ENCODE data around the gene PRXL2B.
A peak's percentile ranks its signal among the peaks of the same experiment; 100 is the strongest.

Gene PRXL2B

DNA sequence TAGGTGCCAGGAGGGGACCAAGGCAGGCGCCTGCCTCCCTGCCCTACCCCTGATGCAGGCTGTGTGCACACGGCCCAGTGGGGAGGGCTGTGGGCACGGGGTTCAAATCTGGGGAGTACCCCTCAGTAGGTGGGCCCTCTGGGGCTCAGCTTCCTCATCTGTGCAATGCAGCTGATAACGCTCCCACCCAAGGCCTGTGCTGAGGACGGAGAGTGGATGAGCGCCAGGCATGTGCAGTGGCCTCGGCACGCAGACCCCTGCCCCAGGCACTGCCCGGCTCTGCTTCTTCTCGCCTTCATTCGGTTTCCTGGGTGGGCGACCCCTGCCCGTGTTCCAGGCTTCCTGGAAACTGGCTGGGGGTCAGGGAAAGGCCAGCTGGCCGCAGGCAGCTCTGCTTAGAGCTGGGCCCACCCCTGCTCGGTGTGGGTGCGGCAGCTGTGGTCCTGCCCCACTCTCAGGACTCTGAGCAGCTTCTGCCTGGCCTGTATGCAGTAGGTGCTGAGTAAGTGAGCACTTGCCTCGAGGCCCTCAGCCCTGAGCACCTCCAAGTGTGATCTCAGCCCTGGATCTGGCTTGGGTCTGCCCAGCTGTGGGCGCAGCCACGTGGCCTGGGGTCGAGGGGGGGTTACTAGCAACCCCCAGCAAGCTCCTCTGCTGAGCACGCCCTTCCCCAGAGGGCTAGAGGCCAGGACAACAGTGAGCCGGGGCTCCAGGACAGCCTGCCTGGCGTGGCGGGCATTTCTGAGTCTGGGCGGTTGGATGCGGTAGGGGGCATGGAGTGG lies 42.3 kb upstream of the PRXL2B start:
- H3K79me2 ChIP-seq (ENCODE audit: control insufficient read depth, low read length) = peaks cover 6% of the 10 kb centered on the region; the same call in 1 of the 2 replicates
- H3K4me3 ChIP-seq (ENCODE audit: low read length) = no peak overlapping the region
- no peaks in the 10 kb centered on the region for H3K9me2 ChIP-seq (replicated peaks; ENCODE audit: control insufficient read depth, low read length)
- no peaks in the 10 kb centered on the region for H4K20me1 ChIP-seq (ENCODE audit: control insufficient read depth, insufficient read depth, low read depth, low read length)
- no peaks in the 10 kb centered on the region for H3K9me3 ChIP-seq (ENCODE audit: control insufficient read depth, insufficient read depth, low read length)
- H3K27me3 ChIP-seq (ENCODE audit: control insufficient read depth, low read length) = peaks cover 24% of the 10 kb centered on the region
- TF ChIP-seq, protein P1, sequence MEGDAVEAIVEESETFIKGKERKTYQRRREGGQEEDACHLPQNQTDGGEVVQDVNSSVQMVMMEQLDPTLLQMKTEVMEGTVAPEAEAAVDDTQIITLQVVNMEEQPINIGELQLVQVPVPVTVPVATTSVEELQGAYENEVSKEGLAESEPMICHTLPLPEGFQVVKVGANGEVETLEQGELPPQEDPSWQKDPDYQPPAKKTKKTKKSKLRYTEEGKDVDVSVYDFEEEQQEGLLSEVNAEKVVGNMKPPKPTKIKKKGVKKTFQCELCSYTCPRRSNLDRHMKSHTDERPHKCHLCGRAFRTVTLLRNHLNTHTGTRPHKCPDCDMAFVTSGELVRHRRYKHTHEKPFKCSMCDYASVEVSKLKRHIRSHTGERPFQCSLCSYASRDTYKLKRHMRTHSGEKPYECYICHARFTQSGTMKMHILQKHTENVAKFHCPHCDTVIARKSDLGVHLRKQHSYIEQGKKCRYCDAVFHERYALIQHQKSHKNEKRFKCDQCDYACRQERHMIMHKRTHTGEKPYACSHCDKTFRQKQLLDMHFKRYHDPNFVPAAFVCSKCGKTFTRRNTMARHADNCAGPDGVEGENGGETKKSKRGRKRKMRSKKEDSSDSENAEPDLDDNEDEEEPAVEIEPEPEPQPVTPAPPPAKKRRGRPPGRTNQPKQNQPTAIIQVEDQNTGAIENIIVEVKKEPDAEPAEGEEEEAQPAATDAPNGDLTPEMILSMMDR (IDR thresholded peaks at IDR 0.05; ENCODE audit: low read depth, low read length, poor library complexity, severe bottlenecking) = no peak
- TF ChIP-seq EZH2phosphoT487 (IDR thresholded peaks at IDR 0.05; ENCODE audit: borderline replicate concordance, low read length) = no peak
- H3K4me1 ChIP-seq (ENCODE audit: control insufficient read depth, low read length) = peaks cover 33% of the 10 kb centered on the region
- H3K27ac ChIP-seq (ENCODE audit: low read depth, low read length) = no peak overlapping the region
- H3K4me2 ChIP-seq (ENCODE audit: low read length) = no peak overlapping the region
- no peaks in the 10 kb centered on the region for H3K36me3 ChIP-seq (ENCODE audit: control insufficient read depth, low read length)
- H3F3A ChIP-seq (ENCODE audit: control insufficient read depth, insufficient read depth) = peaks cover 20% of the 10 kb centered on the region

DNA sequence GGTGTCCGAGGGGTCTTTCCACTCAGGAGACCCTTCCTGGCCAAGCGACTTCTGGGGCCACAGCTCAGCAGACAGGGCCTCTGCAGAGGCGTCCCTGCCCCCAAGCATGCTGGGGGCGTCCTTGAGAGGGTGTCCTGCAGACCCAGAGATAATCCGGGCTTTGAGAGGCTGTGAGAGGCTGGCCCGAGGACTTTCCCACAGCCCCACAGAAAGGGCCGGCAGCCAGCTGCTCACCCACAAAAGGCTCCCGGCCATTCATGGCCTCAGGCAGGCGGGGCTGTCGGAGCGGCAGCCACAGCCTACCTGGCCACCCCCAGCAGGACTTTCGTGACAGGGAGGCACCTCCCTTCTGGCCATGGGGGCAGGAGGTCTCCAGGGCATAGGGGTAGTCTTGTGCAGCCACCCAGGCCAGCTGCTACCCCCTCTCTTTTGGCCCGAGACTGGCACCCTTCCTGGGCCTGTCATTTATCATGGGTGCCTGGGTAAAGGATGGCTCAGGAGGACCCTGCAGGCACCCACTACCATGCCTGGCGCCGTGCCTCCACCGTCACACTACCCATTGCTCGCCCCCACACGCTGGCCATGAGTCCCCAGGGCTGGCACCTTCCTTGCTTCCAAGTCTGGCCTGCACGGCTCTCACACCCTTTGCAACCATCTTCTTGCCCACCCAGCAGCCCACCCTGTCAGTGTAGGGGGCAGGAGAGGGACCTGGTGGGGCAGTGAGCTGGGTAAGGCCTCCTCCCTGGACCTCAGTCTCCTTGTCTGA lies 41.5 kb upstream of the PRXL2B start:
- peaks cover 6% of the 10 kb centered on the region; the same call in 1 of the 2 replicates for H3K79me2 ChIP-seq (ENCODE audit: control insufficient read depth, low read length)
- TF ChIP-seq EZH2phosphoT487 (IDR thresholded peaks at IDR 0.05; ENCODE audit: borderline replicate concordance, low read length) = no peak
- TF ChIP-seq, protein P1 (IDR thresholded peaks at IDR 0.05; ENCODE audit: low read depth, low read length, poor library complexity, severe bottlenecking) = no peak
- H3K4me3 ChIP-seq (ENCODE audit: low read length) = no peak overlapping the region; the same call in 1 of the 2 replicates
- peaks cover 22% of the 10 kb centered on the region for H3K27me3 ChIP-seq (ENCODE audit: control insufficient read depth, low read length)
- H3K4me1 ChIP-seq (ENCODE audit: control insufficient read depth, low read length) = peaks cover 41% of the 10 kb centered on the region
- H3K36me3 ChIP-seq (ENCODE audit: control insufficient read depth, low read length) = no peaks in the 10 kb centered on the region
- H3K9me3 ChIP-seq (ENCODE audit: control insufficient read depth, insufficient read depth, low read length) = no peaks in the 10 kb centered on the region
- no peak overlapping the region for H3K4me2 ChIP-seq (ENCODE audit: low read length)
- no peak overlapping the region for H3K27ac ChIP-seq (ENCODE audit: low read depth, low read length)
- H3F3A ChIP-seq (ENCODE audit: control insufficient read depth, insufficient read depth) = peaks cover 21% of the 10 kb centered on the region
- no peaks in the 10 kb centered on the region for H3K9me2 ChIP-seq (replicated peaks; ENCODE audit: control insufficient read depth, low read length)
- H4K20me1 ChIP-seq (ENCODE audit: control insufficient read depth, insufficient read depth, low read depth, low read length) = no peaks in the 10 kb centered on the region

DNA sequence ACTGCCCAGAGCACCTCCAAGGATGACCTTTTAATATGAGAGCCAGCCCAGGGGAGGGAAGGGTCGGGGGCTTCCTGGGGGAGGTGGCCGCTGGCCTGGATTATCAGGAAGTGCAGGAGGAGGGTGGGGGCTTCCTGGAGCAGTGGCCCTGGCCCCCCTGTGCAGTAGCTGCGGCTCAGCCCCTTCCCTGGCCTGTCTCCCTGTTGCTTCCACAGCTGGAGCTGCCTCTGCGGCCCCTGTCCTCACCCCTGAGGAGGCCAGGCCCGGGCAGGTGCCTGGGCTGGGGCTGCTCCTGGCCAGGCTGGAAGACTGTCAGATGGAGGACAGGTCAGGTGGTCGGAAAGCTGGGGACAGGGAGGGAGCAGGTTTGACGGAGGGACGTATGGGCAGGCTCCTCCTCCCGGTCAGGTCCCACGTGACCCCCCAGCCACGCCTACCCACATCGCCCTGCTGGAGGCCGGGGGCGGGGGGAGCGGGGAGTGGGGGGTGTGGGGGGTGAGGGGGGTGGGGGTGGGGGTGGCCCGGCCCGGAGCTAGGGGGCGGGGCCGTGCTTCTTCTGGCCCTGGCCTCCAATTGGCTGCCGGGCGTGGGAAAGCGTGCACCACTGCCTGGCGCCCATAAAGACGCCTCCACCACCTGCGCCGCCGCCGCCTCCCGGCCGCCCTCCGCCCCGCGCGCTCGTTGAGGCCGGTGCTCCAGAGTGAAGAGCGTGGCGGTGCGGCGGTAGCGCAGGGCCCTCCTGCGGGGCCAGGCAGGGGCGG lies 40.6 kb upstream of the PRXL2B start:
- Histone ChIP-seq H3K9me2 (replicated peaks; ENCODE audit: control insufficient read depth, low read length) (no peaks in the 10 kb centered on the region), H3K27me3 (ENCODE audit: control insufficient read depth, low read length) (peaks cover 15% of the 10 kb centered on the region), H3K4me2 (ENCODE audit: low read length) (peak overlapping the region; percentile 100), H3K4me3 (ENCODE audit: low read length) (peak overlapping the region; percentile 87), H3F3A (ENCODE audit: control insufficient read depth, insufficient read depth) (peaks cover 21% of the 10 kb centered on the region), H3K79me2 (ENCODE audit: control insufficient read depth, low read length) (peaks cover 6% of the 10 kb centered on the region; the same call in 1 of the 2 replicates), H3K9me3 (ENCODE audit: control insufficient read depth, insufficient read depth, low read length) (no peaks in the 10 kb centered on the region), H3K4me1 (ENCODE audit: control insufficient read depth, low read length) (peaks cover 47% of the 10 kb centered on the region), H3K36me3 (ENCODE audit: control insufficient read depth, low read length) (no peaks in the 10 kb centered on the region), H4K20me1 (ENCODE audit: control insufficient read depth, insufficient read depth, low read depth, low read length) (no peaks in the 10 kb centered on the region), H3K27ac (ENCODE audit: low read depth, low read length) (peak overlapping the region; percentile 98)
- TF ChIP-seq EZH2phosphoT487 (IDR thresholded peaks at IDR 0.05; ENCODE audit: borderline replicate concordance, low read length) = no peak
- TF ChIP-seq, protein P1 (IDR thresholded peaks at IDR 0.05; ENCODE audit: low read depth, low read length, poor library complexity, severe bottlenecking) = no peak
